Ascending aorta (tissue), 2 donors: ENCODE measurements around the gene KCNQ1. TPM values are rescaled to one million over a fixed set of nuclear protein-coding genes. Genes with fewer than 3 reads are reported as not detected.
A peak's percentile ranks its signal among the peaks of the same experiment; 100 is the strongest.

Experiments used
- DNase-seq, 2 donors: peaks; one replicate each; pipeline ENCODE4 v3.0.0-alpha.2; 2019; ENCODE audit warnings: low spot score in 2 of 2
- H3K27ac ChIP-seq, 2 donors: fragments of 200-600 bp; sonication (generic); one replicate each; pipeline ENCODE4 v1.5.1; 2016 to 2017; ENCODE audit warnings: mild to moderate bottlenecking in 1 of 2
- H3K27me3 ChIP-seq: fragments of 200-600 bp; sonication (generic); one replicate; pipeline ENCODE4 v1.5.1; 2017
- H3K36me3 ChIP-seq, 2 donors: fragments of 200-600 bp; sonication (generic); one replicate each; pipeline ENCODE4 v1.5.1; 2016
- H3K4me1 ChIP-seq, 2 donors: fragments of 200-600 bp; sonication (generic); one replicate each; pipeline ENCODE4 v1.5.1; 2016 to 2017; ENCODE audit warnings: mild to moderate bottlenecking in 1 of 2
- H3K4me3 ChIP-seq, 2 donors: fragments of 200-600 bp; sonication (generic); one replicate each; pipeline ENCODE4 v1.5.1; 2016 to 2017; ENCODE audit warnings: mild to moderate bottlenecking in 1 of 2
- H3K9me3 ChIP-seq, 2 donors: fragments of 200-600 bp; sonication (generic); one replicate each; pipeline ENCODE4 v1.5.1; 2016
- CTCF ChIP-seq, 3 experiments: fragments of 200-600 bp in 2 of 3; fragments of 450-650 bp in 1 of 3; sonication (generic) in 2 of 3; IDR thresholded peaks; one replicate each; pipeline ENCODE4 v1.5.1; 2016 to 2019; ENCODE audit warnings: antibody characterized with exemption in 3 of 3, mild to moderate bottlenecking in 1 of 3, moderate library complexity in 1 of 3
- intact Hi-C: fragments of 100-400 bp; cut with DNase I; formaldehyde crosslinking; loops from one replicate; pipeline ENCODE4 v1.15.1; 2023
- total RNA-seq: library from RNA; depleted of rRNA; stranded (reverse); fragments of >200 nt; gene quantifications from one replicate; pipeline ENCODE4 v1.1.0, GENCODE V29; 2016

KCNQ1 gene
- total RNA-seq, 1 donor from 2014 or later = 2.3 TPM

GRCh38 chr11:2415601-2416380 is 29.0 kb upstream of the KCNQ1 start:
- Histone ChIP-seq H3K36me3 (no peaks in the 10 kb centered on the region), H3K4me3 (no peak overlapping the region), H3K27me3 (no peaks in the 10 kb centered on the region), H3K4me1 (peaks cover 0 to 3% of the 10 kb centered on the region in 2 donors), H3K27ac (no peak overlapping the region), H3K9me3 (no peaks in the 10 kb centered on the region)
- no peak for DNase-seq
- intact Hi-C loops = no loop called here
- TF ChIP-seq CTCF (IDR thresholded peaks at IDR 0.05) = no peak

GRCh38 chr11:2416765-2417164 is 28.0 kb upstream of the KCNQ1 start:
- Histone ChIP-seq H3K4me1 (peaks cover 0 to 3% of the 10 kb centered on the region in 2 donors), H3K27ac (no peak overlapping the region), H3K36me3 (no peaks in the 10 kb centered on the region), H3K4me3 (no peak overlapping the region), H3K27me3 (no peaks in the 10 kb centered on the region), H3K9me3 (no peaks in the 10 kb centered on the region)
- TF ChIP-seq CTCF (IDR thresholded peaks at IDR 0.05) = no peak
- DNase-seq = no peak
- intact Hi-C loops = no loop called here

- no peaks in the 10 kb centered on the region for H3K36me3 ChIP-seq
- TF ChIP-seq CTCF (IDR thresholded peaks at IDR 0.05) = no peak
- H3K9me3 ChIP-seq = no peaks in the 10 kb centered on the region
- intact Hi-C loops = no loop called here
- no peak for DNase-seq
- H3K4me3 ChIP-seq = no peak overlapping the region
- H3K27me3 ChIP-seq = no peaks in the 10 kb centered on the region
- H3K27ac ChIP-seq = no peak overlapping the region
- H3K4me1 ChIP-seq = peaks cover 0 to 3% of the 10 kb centered on the region in 2 donors
Observed at GRCh38 chr11:2417856-2418692, 26.7 kb upstream of the KCNQ1 start.

- no peaks in the 10 kb centered on the region for H3K9me3 ChIP-seq
- no peaks in the 10 kb centered on the region for H3K27me3 ChIP-seq
- no peak overlapping the region for H3K4me3 ChIP-seq
- no peak for DNase-seq
- intact Hi-C loops = no loop called here
- H3K4me1 ChIP-seq = peaks cover 0 to 3% of the 10 kb centered on the region in 2 donors
- TF ChIP-seq CTCF (IDR thresholded peaks at IDR 0.05) = no peak
- no peak overlapping the region for H3K27ac ChIP-seq
- no peaks in the 10 kb centered on the region for H3K36me3 ChIP-seq
Observed at GRCh38 chr11:2418693-2419360, 26.0 kb upstream of the KCNQ1 start.

- H3K27ac ChIP-seq = no peak overlapping the region
- H3K4me3 ChIP-seq = no peak overlapping the region
- H3K27me3 ChIP-seq = no peaks in the 10 kb centered on the region
- DNase-seq = peak in 1 of 2 donors; percentile 81
- intact Hi-C loops = loop anchor here (1.0 kb wide), 2 partner anchors 115 to 223 kb away; no protein-coding TSS in a partner anchor
- H3K4me1 ChIP-seq = peaks cover 0 to 3% of the 10 kb centered on the region in 2 donors
- no peaks in the 10 kb centered on the region for H3K36me3 ChIP-seq
- peak; percentile 60 to 74 (median 69) for TF ChIP-seq CTCF (IDR thresholded peaks at IDR 0.05)
- no peaks in the 10 kb centered on the region for H3K9me3 ChIP-seq
Observed at GRCh38 chr11:2419638-2420501, 24.9 kb upstream of the KCNQ1 start.
